Endothelial cell of umbilical vein (primary cell): Measurements from ENCODE around the gene PTGER4. TPM values are rescaled to one million over a fixed set of nuclear protein-coding genes. Genes with fewer than 3 reads are reported as not detected.

Experiments used
- BruUV-seq: library from RNA; stranded (reverse); fragments of 400-500 nt; replicated peaks from 2 replicates; lab custom pipeline; 2021; lab: Mats Ljungman, UMichigan
- CTCF ChIA-PET: fragments of 300-600, 350-600 bp; sonication (Branson Sonifier 250); formaldehyde crosslinking; loops from one replicate; lab custom pipeline; 2021; ENCODE audit warnings: antibody characterized with exemption, inconsistent platforms; lab: Charles Lee
- POLR2A ChIA-PET: fragments of 300-600, 350-600 bp; sonication (Branson Sonifier 250); formaldehyde crosslinking; loops from one replicate; lab custom pipeline; 2021; ENCODE audit warnings: antibody characterized with exemption, inconsistent platforms; lab: Charles Lee
- DNase-seq: peaks from one replicate; pipeline ENCODE4 v3.0.0-alpha.2; 2011; ENCODE audit warnings: low read depth, low spot score
- FAIRE-seq: peaks from 2 replicates; lab custom pipeline; 2011; peaks lifted over from hg19 to GRCh38; lab: Jason Lieb, UNC
- H2AFZ ChIP-seq: 2 replicates; pipeline ENCODE4 v1.6.0; 2012; ENCODE audit warnings: low read depth, low read length, control low read depth, inconsistent platforms
- H3K27ac ChIP-seq: 2 replicates; pipeline ENCODE4 v1.5.1; 2011; ENCODE audit warnings: low read depth, mild to moderate bottlenecking, control low read depth, low read length, moderate library complexity; ENCODE audit not compliant: insufficient read depth
- H3K27me3 ChIP-seq, 2 experiments: 2 replicates each; pipeline versions ENCODE4 v1.6.0 to v1.6.1; 2011; ENCODE audit warnings: low read length in 2 of 2, mixed read lengths in 1 of 2; ENCODE audit not compliant: control insufficient read depth in 2 of 2, insufficient read depth in 2 of 2
- H3K36me3 ChIP-seq, 2 experiments: 2 replicates in 1 of 2; 3 replicates in 1 of 2; pipeline ENCODE4 v1.5.1; 2011; ENCODE audit warnings: low read length in 2 of 2, mild to moderate bottlenecking in 1 of 2, moderate library complexity in 1 of 2; ENCODE audit not compliant: control insufficient read depth in 2 of 2, insufficient read depth in 2 of 2; ENCODE audit errors: extremely low read depth in 1 of 2
- H3K4me1 ChIP-seq: 3 replicates; pipeline ENCODE4 v1.5.1; 2011; ENCODE audit warnings: mild to moderate bottlenecking, low read length; ENCODE audit not compliant: control insufficient read depth, insufficient read depth; ENCODE audit errors: extremely low read depth
- H3K4me2 ChIP-seq: 2 replicates; pipeline ENCODE4 v1.6.1; 2011; ENCODE audit warnings: low read length, control low read depth, mixed read lengths; ENCODE audit not compliant: insufficient read depth
- H3K4me3 ChIP-seq, 3 experiments: fragments of 200-600 bp in 1 of 3; sonication (generic), shearing (Covaris generic) in 1 of 3; replicated peaks in 1 of 3; 2 replicates each; pipeline ENCODE4 v1.5.1; 2011 to 2016; ENCODE audit warnings: control low read depth in 3 of 3, low read length in 3 of 3, mild to moderate bottlenecking in 2 of 3, inconsistent platforms in 1 of 3, low read depth in 1 of 3, moderate library complexity in 1 of 3; ENCODE audit not compliant: insufficient read depth in 1 of 3
- H3K79me2 ChIP-seq: 2 replicates; pipeline ENCODE4 v1.6.0; 2012; ENCODE audit warnings: low read length, inconsistent platforms; ENCODE audit not compliant: control insufficient read depth, insufficient read depth
- H3K9ac ChIP-seq: replicated peaks from 2 replicates; pipeline ENCODE3; 2011; ENCODE audit warnings: low read length, control low read depth; ENCODE audit not compliant: insufficient read depth; ENCODE audit errors: extremely low read depth
- H3K9me1 ChIP-seq: replicated peaks from 3 replicates; pipeline ENCODE4 v1.6.0; 2011; ENCODE audit warnings: mild to moderate bottlenecking, low read length; ENCODE audit not compliant: control insufficient read depth, insufficient read depth; ENCODE audit errors: extremely low read depth
- H3K9me3 ChIP-seq: replicated peaks from 2 replicates; pipeline ENCODE4 v1.5.1; 2012; ENCODE audit warnings: low read length, inconsistent platforms; ENCODE audit not compliant: control insufficient read depth, insufficient read depth
- H4K20me1 ChIP-seq: replicated peaks from 2 replicates; pipeline ENCODE3; 2011; ENCODE audit warnings: mild to moderate bottlenecking, low read length; ENCODE audit not compliant: control insufficient read depth, insufficient read depth; ENCODE audit errors: extremely low read depth
- CTCF ChIP-seq, 2 donors: IDR thresholded peaks; 1 replicate in 1 of 2; 2 replicates in 1 of 2; pipeline ENCODE4 v1.5.1; 2011; ENCODE audit warnings: low read length in 2 of 2, mild to moderate bottlenecking in 2 of 2, moderate library complexity in 2 of 2, control low read depth in 1 of 2, inconsistent platforms in 1 of 2, low read depth in 1 of 2; ENCODE audit not compliant: insufficient read depth in 1 of 2; ENCODE audit errors: extremely low read depth in 1 of 2
- GATA2 ChIP-seq: IDR thresholded peaks from 2 replicates; pipeline ENCODE4 v1.7.0; 2011; ENCODE audit warnings: low read depth, mild to moderate bottlenecking, moderate library complexity, mixed read lengths, low read length; ENCODE audit not compliant: insufficient read length, insufficient read depth
- MYC ChIP-seq: IDR thresholded peaks from one replicate; pipeline ENCODE4 v1.6.1; 2011; ENCODE audit warnings: mild to moderate bottlenecking, low read depth, low read length
- POLR2A ChIP-seq: IDR thresholded peaks from 2 replicates; pipeline ENCODE4 v1.6.1; 2012; ENCODE audit warnings: low read depth, mild to moderate bottlenecking, control low read depth, low read length
- POLR2AphosphoS5 ChIP-seq: IDR thresholded peaks from 2 replicates; pipeline ENCODE4 v1.6.1; 2012; ENCODE audit warnings: low read depth, mild to moderate bottlenecking, control low read depth, low read length, moderate library complexity; ENCODE audit not compliant: insufficient read depth
- dilution Hi-C: fragments of 300-500 bp; cut with MboI; formaldehyde crosslinking; loops from one replicate; pipeline ENCODE4 v1.15.0; 2019; ENCODE audit warnings: low sequenced_read_pairs; ENCODE audit not compliant: extremely low pct_ligation_motif_present
- intact Hi-C: fragments of 100-400 bp; cut with micrococcal nuclease; formaldehyde crosslinking; loops from one replicate; pipeline ENCODE4 v1.10.0; 2022
- polyA plus RNA-seq, 4 experiments: library from polyadenylated mRNA; depleted of rRNA in 3 of 4; stranded (reverse) in 3 of 4; unstranded in 1 of 4; fragments of >200 nt; gene quantifications; 2 replicates each; pipeline versions ENCODE4 v1.2.1 to v1.2.3, GENCODE V29; 2011 to 2012; ENCODE audit warnings: missing spikeins in 1 of 4
- total RNA-seq: library from RNA; stranded (reverse); gene quantifications from 2 replicates; pipeline ENCODE4 v1.2.3, GENCODE V29; 2021

Gene PTGER4
- total and polyA plus RNA-seq, 2 donors (not counting 3 experiments of a cell fraction or from before 2014, with no cell fraction given) = 23.6 to 37.4 TPM

GRCh38 chr5:40679148-40679912 lies 385 bp upstream of the PTGER4 start:
- Histone ChIP-seq H3K9me3 (no peaks in the 10 kb centered on the region), H3K9me1 (no peaks in the 10 kb centered on the region), H3K4me2 (peak overlapping the region; percentile 99), H3K9ac (peak overlapping the region; percentile 92), H3K36me3 (peaks cover 0 to 6% of the 10 kb centered on the region in 2 experiments), H3K27me3 (no peaks in the 10 kb centered on the region), H3K79me2 (peaks cover 64% of the 10 kb centered on the region), H3K4me3 (peak overlapping the region; percentile 71 to 98 (median 97)), H3K4me1 (peaks cover 30% of the 10 kb centered on the region), H3K27ac (peak overlapping the region; percentile 76), H4K20me1 (no peaks in the 10 kb centered on the region), H2AFZ (peak overlapping the region; percentile 31)
- peak; percentile 96 for TF ChIP-seq POLR2A
- no peak for TF ChIP-seq GATA2
- peak; percentile 94 for TF ChIP-seq POLR2AphosphoS5
- TF ChIP-seq CTCF (IDR thresholded peaks at IDR 0.05; ENCODE audit: extremely low read depth in 1 of 2, insufficient read depth in 1 of 2, low read depth in 1 of 2, low read length in 2 of 2) = no peak
- no peak for TF ChIP-seq MYC
- intact Hi-C loops (loop anchor here (1.0 to 5.0 kb wide), 9 partner anchors 109 to 572 kb away; partner anchors contain the start of gene RPL37), dilution Hi-C loops (no loop called here)
- ChIA-PET POLR2A (interaction anchor here (0.7 to 2.1 kb wide), 12 partner anchors 11 to 768 kb away, joined by 3 to 13 read pairs (median 5); no protein-coding TSS in a partner anchor), CTCF (interaction anchor here (1.0 to 8.5 kb wide), 10 partner anchors 10 to 964 kb away, joined by 3 to 65 read pairs (median 6); no protein-coding TSS in a partner anchor)
- DNase-seq (peak; percentile 93), FAIRE-seq (peak; percentile 92)
- BruUV-seq = no TSS peak
